GM18502 (cell line): ENCODE measurements around the gene SNX5.

Experiments used
- ATAC-seq: cut with Tn5 transposase; IDR thresholded peaks from one replicate; pipeline ENCODE4 v1.9.1; 2021; ENCODE audit warnings: mild to moderate bottlenecking; ENCODE audit not compliant: unreplicated experiment, poor library complexity

Gene SNX5

GRCh38 chr20:17993546-17993945 is 25.0 kb upstream of the SNX5 start:
- no peak for ATAC-seq

DNA sequence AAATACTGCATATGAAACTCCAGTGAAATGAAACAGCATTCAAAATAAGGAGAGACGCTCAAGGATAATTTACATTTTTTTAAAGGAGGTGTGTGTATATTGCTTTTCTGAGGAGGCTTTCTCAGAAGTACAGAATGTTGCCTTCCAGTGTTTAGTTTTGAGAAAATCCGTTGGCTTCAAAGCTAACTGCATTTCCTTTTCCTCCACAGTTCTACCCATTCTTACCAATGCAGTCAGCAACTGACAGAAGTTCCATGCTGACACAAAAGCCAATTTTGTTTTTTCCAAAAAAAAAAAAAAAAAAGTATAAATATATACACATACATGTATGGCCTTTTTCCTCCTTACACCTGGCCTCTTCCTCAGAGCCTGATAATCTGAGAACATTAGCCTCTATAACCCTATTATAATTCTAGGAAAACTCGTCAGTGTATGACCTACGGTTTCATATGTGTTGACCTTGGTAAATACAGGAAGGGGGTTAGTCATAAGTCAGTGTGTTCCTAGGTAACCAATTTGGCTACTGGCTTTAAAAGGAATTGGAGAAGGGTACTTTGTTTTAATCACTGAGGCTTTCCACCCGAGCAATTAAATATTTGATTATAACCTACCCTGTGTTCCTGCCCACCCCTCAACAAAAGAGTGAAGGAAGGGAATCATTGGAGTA is 24.4 kb upstream of the SNX5 start:
- no peak for ATAC-seq

DNA sequence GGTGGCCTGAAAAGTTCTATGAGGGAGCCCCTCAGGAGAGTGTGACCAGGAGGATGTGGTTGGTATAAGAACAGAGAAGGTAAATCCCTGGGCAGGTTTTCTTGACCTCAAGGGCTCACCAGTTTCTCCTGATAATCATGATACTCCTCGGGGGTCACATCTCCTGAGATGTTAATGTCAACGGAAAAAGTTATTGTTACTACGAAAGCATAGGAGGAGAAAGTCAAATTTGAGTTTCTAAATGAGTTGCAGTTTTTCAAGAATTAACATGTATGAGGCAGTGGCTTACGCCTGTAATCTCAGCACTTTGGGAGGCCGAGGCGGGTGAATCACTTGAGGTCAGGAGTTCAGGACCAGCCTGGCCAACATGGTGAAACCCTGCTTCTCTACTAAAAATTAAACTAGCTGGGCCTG is 23.6 kb upstream of the SNX5 start:
- ATAC-seq: peak; percentile 63

GRCh38 chr20:17990278-17990972 is 21.8 kb upstream of the SNX5 start:
- ATAC-seq: no peak

- ATAC-seq: no peak
Observed at GRCh38 chr20:17987988-17988387, 19.4 kb upstream of the SNX5 start.

GRCh38 chr20:17985388-17986018 is 16.9 kb upstream of the SNX5 start:
- ATAC-seq: no peak

GRCh38 chr20:17976305-17976704 is 7.7 kb upstream of the SNX5 start:
- no peak for ATAC-seq

- no peak for ATAC-seq
Observed at GRCh38 chr20:17972121-17972520, 3.5 kb upstream of the SNX5 start.

- ATAC-seq: no peak
Observed at GRCh38 chr20:17971300-17972013, 2.9 kb upstream of the SNX5 start.

DNA sequence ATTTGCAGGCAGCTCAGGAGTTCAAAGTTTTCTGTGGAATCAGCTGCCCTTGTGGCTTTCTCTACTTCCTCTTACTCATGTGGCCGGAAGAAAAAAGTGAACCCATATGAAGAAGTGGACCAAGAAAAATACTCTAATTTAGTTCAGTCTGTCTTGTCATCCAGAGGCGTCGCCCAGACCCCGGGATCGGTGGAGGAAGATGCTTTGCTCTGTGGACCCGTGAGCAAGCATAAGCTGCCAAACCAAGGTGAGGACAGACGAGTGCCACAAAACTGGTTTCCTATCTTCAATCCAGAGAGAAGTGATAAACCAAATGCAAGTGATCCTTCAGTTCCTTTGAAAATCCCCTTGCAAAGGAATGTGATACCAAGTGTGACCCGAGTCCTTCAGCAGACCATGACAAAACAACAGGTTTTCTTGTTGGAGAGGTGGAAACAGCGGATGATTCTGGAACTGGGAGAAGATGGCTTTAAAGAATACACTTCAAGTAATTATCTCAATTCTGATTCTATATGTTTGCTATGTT is 1.4 kb upstream of the SNX5 start:
- ATAC-seq: no peak

DNA sequence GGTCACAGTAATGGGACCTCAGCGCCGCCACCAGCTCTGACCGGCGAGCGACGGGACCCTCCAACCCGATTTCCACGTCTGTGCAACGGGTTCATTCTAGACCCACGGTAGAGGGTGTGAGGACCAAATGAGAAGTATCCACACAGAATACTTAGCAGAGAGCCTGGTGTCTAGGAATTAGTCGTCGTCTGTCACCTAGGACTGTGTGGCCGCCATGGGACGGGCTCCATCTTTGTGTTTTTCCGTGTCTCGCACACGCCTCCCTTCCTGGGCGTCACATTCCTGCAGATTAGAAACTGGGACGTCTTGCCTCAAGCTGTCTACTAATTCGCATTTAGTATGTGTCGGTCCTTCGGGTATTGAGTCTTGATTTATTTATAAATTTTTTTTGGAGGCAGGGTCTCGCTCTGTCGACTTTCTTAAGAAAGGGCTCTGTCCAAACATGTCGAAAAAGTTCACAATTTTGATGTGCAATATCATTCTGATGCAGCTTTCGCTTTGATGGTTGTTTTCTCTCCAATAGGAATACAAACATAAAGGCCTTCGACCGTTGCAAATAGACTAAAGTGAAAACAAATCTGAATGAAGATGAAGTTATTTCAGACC is 787 bp upstream of the SNX5 start:
- ATAC-seq: peak; percentile 15

DNA sequence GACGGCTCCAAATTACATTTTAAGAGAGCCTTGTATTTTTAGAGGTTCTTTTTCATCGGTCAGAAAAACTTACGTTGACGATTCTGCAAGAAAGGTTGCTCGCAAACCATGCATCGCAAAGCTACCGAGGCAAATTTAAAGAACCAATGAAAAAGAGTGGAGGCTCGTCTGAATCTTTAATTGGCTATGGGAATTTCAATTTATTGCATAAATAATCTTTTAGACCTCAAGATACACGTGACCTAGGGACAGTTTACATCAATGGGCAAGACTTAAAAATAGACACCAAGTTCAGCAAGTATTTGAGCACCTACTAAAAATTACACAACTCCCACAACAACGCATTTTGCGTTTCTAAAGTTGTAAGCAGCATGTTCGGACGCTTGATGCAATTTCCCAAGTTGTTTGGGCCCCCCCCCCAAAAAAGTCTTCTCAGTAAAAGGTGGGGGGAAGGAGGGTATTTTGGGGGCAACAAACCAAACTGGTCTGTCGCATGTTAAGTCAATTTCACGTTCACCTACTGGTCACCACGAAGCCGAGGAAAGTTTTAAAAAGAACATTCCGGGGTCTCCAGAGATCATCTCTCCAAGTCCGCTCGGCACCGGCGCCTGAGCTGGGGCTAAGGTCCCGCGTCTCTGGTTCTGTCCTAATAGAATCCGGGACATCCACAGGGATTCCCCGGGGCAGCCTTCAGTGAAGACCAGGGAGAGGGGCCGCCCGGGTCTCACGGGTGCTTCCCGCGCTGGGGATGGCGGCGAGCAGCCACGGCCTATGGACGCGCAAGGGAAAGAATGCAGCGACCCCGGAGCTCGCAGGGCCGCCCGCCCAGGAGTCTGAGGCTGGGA is 851 bp downstream of the SNX5 start:
- ATAC-seq: peak; percentile 1

DNA sequence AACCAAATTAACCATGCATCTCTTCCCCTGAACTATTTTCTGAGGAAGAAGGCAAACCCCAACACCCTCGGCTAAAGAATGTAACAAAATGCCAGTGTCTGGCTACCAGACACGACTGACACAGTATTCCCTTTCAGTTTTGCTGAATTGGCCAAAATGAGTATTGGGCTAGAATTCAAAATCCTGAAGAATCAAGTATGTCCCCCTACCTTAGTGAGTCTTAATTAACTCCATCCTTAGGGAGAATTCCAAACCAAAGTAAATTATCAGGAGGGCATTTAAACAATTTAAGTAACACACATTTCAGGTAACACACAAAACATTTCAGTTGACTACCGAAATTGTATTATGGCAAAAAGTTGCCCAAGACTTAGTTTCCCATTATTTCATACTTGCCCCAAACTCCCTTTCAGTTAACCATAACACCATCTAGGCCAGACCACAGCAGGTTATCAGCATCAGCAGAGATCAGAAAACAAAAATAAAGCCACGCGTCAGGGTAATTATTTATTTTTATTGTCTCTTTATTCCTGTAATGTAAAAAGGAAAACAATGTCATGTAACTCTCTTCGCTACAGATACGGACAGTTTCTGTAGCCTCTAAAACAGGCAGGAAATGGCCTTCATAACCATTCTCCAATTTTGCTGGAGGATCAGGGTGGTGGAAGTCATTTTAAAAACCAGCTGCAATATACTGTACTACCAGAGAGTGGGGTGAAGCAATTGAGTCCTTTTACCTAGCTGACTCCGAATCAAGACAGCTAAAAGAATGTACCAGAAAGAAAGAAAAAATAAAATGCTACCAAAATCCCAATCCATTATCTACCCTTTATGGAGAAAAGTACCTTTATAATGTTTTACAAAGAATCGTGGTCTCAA is 1.9 kb downstream of the SNX5 start:
- no peak for ATAC-seq

GRCh38 chr20:17965042-17965697 is 3.4 kb downstream of the SNX5 start:
- ATAC-seq: no peak

DNA sequence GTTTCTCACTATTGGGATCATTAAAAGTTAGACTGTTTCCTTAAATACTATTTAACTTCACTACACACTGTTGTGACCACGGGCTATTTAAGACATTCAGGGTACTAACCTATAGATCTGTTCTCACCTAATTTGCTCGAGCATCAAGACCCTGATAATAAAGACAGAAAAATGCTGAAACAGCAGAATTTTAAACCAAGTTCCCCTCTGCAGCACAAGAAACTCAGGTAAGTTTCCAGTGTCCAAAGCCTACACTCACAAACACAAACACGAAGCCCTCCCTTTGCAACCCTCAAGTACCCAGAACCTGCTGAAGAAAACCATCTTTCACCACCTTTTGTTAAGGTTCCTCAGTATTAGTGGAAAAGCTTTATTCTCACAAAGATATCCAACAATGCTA is 4.0 kb downstream of the SNX5 start:
- ATAC-seq: no peak

DNA sequence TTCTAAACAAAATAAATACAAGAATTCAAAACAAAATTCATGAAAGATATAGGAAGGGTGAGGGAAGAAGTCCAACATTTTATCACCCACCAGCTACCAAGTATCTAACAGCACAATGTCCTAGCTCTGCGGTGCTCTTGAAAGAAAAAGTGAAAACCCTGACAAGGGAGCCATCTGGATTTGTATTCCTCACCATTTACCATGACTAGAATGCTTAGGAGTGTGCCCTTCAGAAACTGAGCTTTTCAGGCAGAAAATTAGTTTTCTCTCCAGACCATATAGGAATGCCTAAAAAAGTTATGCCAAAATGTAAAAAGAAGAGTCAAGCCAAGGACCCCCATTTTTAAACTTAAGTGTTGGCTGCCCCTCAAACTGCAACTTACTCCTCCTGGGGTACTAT is 4.5 kb downstream of the SNX5 start:
- no peak for ATAC-seq

- no peak for ATAC-seq
Observed at GRCh38 chr20:17963114-17963897, 5.3 kb downstream of the SNX5 start.
